Activated CD8-positive, alpha-beta memory T cell treated with anti-CD3 and anti-CD28 coated beads for 48 hours (primary cell): ENCODE results near the gene TFPT.

Experiments used
- DNase-seq, 3 experiments: peaks; one replicate each; pipeline ENCODE4 v3.0.0-alpha.2; 2020; ENCODE audit warnings: low read depth in 2 of 3, low spot score in 2 of 3

TFPT gene

DNA sequence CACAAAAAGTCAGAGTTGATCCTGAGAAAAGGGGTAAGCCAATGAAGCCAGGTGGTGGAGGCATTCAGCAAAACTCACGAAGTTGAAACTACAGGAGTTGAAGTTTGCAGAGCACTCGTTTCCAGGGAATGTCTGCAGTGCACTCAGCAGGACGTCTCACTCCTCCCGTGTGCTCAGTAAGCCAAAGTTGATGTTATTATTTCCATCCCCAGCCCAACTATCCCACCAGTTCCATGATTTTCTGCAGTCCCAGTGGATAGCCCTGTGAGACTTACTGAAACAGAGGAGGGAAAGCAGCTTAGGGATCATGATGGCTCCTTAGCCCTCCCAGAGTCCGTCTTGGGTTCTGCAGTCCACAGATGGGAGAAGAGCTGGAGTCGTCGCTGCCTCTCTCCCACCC lies 34.4 kb downstream of the TFPT start, which contains the start of gene TARM1:
Gene TARM1, minus strand, starts transcription at position 334 of the 400 bp plus-strand sequence. Its CDS starts 25 bp downstream, at position 309.
- DNase-seq = no peak

DNA sequence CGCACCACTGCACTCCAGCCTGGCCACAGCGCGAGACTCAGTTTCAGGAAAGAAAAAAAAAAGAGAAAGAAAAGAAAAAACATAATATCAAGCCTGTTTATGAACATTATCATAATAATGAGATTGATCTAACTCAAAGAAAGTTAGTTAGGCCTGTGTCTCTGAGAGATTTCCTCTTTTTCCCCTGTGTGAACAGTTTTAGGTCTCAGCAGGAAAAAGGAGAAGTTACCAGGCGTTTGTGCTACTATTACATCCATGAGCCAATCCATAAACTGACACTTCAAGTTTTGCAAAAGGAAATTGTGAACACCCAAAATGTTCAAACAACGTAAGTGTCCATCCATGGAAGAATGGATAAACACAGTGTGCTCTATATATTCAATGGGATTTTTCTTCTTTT lies 38.1 kb downstream of the TFPT start:
- no peak for DNase-seq

- no peak for DNase-seq
These were observed 40.6 kb downstream of the TFPT start for GRCh38 chr19:54074851-54075250.

- DNase-seq = no peak
These were observed 41.6 kb downstream of the TFPT start for GRCh38 chr19:54073829-54074228.

DNA sequence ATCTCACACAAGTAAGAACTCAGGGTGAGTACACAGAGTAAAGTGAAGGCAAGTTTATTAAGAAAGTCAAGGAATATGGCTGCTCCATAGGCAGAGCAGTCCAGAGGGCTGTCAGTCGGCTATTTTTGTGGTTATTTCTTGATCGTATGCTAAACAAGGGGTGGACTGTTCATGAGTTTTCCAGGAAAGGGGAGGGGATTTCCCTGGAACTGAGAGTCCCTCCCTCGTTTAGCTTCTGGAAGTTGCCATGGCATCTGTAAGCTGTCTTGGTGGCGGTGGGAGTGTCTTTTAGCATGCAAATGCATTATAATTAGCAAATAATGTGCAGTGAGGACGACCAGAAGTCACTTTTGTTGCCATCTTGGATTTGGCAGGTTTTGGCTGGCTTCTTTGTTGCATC lies 46.0 kb downstream of the TFPT start:
- DNase-seq = no peak

- no peak for DNase-seq
These were observed 51.9 kb downstream of the TFPT start, which contains the start of gene VSTM1 for GRCh38 chr19:54063350-54064116. Gene VSTM1 (minus strand): TSS chr19:54063897. CDS start chr19:54063777, 120 bp downstream.

DNA sequence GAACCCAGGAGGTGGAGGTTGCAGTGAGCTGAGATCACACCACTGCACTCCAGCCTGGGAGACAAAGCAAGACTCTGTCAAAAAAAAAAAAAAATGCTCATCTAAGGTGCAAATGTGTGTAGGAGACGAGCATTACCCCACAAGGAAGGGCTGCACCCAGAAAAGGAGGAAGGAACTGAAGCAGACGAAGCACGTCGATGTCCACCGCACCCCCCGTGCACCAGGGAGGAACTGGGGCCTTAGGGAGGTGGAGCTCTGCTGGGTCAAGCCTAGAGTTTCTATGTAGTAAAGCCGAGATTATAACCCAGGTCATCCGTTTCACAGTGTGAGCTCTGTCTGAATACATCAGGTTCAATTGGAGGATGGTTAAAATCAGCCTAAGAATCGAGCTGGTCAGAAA lies 52.8 kb downstream of the TFPT start:
- DNase-seq = no peak
